Hepatocyte (in vitro differentiated cells): ENCODE measurements around the gene RBBP4. TPM values are rescaled to one million over a fixed set of nuclear protein-coding genes. Genes with fewer than 3 reads are reported as not detected.
A peak's percentile ranks its signal among the peaks of the same experiment; 100 is the strongest.

Experiments used
- DNase-seq: peaks from one replicate; pipeline ENCODE4 v3.0.0-alpha.2; 2016; ENCODE audit warnings: low spot score
- H2AFZ ChIP-seq: fragments of 200-600 bp; sonication (generic); 2 replicates; pipeline ENCODE4 v1.6.0; 2016; ENCODE audit warnings: antibody characterized with exemption, mild to moderate bottlenecking
- H3K27ac ChIP-seq: fragments of 200-600 bp; sonication (generic); 2 replicates; pipeline ENCODE4 v1.5.1; 2016; ENCODE audit warnings: mild to moderate bottlenecking
- H3K27me3 ChIP-seq: fragments of 200-600 bp; sonication (generic); 2 replicates; pipeline ENCODE4 v1.6.1; 2016
- H3K36me3 ChIP-seq: fragments of 200-600 bp; sonication (generic); replicated peaks from 2 replicates; pipeline ENCODE4 v1.5.1; 2016; ENCODE audit warnings: low read depth; ENCODE audit not compliant: insufficient read depth
- H3K4me1 ChIP-seq: fragments of 200-600 bp; sonication (generic); 2 replicates; pipeline ENCODE4 v1.5.1; 2016; ENCODE audit warnings: mild to moderate bottlenecking, moderate library complexity; ENCODE audit not compliant: insufficient read depth
- H3K4me2 ChIP-seq: fragments of 200-600 bp; sonication (generic); 2 replicates; pipeline ENCODE4 v1.6.0; 2016
- H3K4me3 ChIP-seq: fragments of 200-600 bp; sonication (generic); 2 replicates; pipeline ENCODE4 v1.5.1; 2016; ENCODE audit warnings: mild to moderate bottlenecking
- H3K79me2 ChIP-seq: fragments of 200-600 bp; sonication (generic); 2 replicates; pipeline ENCODE4 v1.6.0; 2017; ENCODE audit warnings: mild to moderate bottlenecking
- H3K9me2 ChIP-seq: fragments of 200-600 bp; sonication (generic); replicated peaks from 2 replicates; pipeline ENCODE4 v1.6.0; 2017; ENCODE audit warnings: mild to moderate bottlenecking; ENCODE audit not compliant: insufficient read depth
- H3K9me3 ChIP-seq: fragments of 200-600 bp; sonication (generic); 2 replicates; pipeline ENCODE4 v1.5.1; 2016; ENCODE audit warnings: low read depth, mild to moderate bottlenecking
- H4K20me1 ChIP-seq: fragments of 200-600 bp; sonication (generic); 2 replicates; pipeline ENCODE4 v1.6.0; 2016; ENCODE audit warnings: mild to moderate bottlenecking; ENCODE audit not compliant: insufficient read depth, poor library complexity, severe bottlenecking
- EZH2 ChIP-seq: fragments of 200-600 bp; sonication (generic); IDR thresholded peaks from 2 replicates; pipeline ENCODE4 v1.6.1; 2016; ENCODE audit warnings: antibody characterized with exemption, mild to moderate bottlenecking, borderline replicate concordance
- EZH2phosphoT487 ChIP-seq: fragments of 200-600 bp; sonication (generic); IDR thresholded peaks from one replicate; pipeline ENCODE4 v1.6.1; 2018; ENCODE audit warnings: antibody characterized with exemption, mild to moderate bottlenecking, low read depth, moderate library complexity; ENCODE audit not compliant: unreplicated experiment, severe bottlenecking
- WGBS: methylation state at CpG from one replicate; pipeline ENCODE4 v1.1.6; 2016; ENCODE audit warnings: low lambda C conversion rate; ENCODE audit errors: missing lambda C conversion rate; 5-methylcytosine and 5-hydroxymethylcytosine counted together
- polyA plus RNA-seq: library from polyadenylated mRNA; unstranded; fragments of >200 nt; fragmentation: Nextera tagmentation; extraction: Ambion mirVana; gene quantifications from 2 replicates; pipeline ENCODE4 v1.2.1, GENCODE V29; 2016
- total RNA-seq: library from RNA; depleted of rRNA; stranded (reverse); fragments of >200 nt; gene quantifications from 2 replicates; pipeline ENCODE4 v1.2.3, GENCODE V29; 2014
- TF ChIP-seq, protein P1 (sequence below): fragments of 200-600 bp; sonication (generic); IDR thresholded peaks from 2 replicates; pipeline ENCODE4 v1.5.1; 2016; ENCODE audit warnings: antibody characterized with exemption, mild to moderate bottlenecking; ENCODE audit not compliant: poor library complexity

RBBP4 gene
- total and polyA plus RNA-seq, 2 experiments from 2014 or later = 139 to 177 TPM

DNA sequence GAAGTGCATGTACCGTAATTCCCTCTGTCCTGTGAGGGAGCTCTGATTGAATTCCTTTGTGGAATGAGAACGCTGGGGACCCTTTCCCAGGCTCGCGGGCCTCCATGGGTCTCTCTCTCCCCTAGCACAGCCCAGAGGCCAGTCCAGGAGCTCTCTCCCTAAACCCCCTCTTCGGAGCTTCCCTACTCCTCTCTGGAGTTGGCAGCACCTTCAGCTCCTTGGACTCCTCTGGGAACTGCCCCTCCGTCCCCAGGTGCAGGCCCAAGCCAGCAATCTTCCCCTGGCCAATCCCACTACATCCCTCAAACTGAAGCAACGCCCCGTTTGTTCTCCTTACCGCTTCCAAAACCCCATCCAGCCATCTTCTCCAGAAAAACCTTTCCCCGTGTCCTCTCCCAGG, 62.1 kb downstream of the RBBP4 start:
- no peaks in the 10 kb centered on the region for H4K20me1 ChIP-seq
- no peak overlapping the region for H2AFZ ChIP-seq
- no peak for DNase-seq
- H3K4me1 ChIP-seq = peaks cover 18% of the 10 kb centered on the region
- WGBS = 89% methylated on average over 10 of the region's 10 CpGs
- H3K36me3 ChIP-seq = no peaks in the 10 kb centered on the region
- H3K79me2 ChIP-seq = no peaks in the 10 kb centered on the region
- no peak for TF ChIP-seq EZH2phosphoT487
- TF ChIP-seq, protein P1, sequence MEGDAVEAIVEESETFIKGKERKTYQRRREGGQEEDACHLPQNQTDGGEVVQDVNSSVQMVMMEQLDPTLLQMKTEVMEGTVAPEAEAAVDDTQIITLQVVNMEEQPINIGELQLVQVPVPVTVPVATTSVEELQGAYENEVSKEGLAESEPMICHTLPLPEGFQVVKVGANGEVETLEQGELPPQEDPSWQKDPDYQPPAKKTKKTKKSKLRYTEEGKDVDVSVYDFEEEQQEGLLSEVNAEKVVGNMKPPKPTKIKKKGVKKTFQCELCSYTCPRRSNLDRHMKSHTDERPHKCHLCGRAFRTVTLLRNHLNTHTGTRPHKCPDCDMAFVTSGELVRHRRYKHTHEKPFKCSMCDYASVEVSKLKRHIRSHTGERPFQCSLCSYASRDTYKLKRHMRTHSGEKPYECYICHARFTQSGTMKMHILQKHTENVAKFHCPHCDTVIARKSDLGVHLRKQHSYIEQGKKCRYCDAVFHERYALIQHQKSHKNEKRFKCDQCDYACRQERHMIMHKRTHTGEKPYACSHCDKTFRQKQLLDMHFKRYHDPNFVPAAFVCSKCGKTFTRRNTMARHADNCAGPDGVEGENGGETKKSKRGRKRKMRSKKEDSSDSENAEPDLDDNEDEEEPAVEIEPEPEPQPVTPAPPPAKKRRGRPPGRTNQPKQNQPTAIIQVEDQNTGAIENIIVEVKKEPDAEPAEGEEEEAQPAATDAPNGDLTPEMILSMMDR = no peak
- TF ChIP-seq EZH2 = no peak
- H3K4me2 ChIP-seq = no peak overlapping the region
- no peak overlapping the region for H3K4me3 ChIP-seq
- no peaks in the 10 kb centered on the region for H3K27me3 ChIP-seq
- no peak overlapping the region for H3K27ac ChIP-seq
- H3K9me3 ChIP-seq = no peaks in the 10 kb centered on the region
- no peaks in the 10 kb centered on the region for H3K9me2 ChIP-seq

DNA sequence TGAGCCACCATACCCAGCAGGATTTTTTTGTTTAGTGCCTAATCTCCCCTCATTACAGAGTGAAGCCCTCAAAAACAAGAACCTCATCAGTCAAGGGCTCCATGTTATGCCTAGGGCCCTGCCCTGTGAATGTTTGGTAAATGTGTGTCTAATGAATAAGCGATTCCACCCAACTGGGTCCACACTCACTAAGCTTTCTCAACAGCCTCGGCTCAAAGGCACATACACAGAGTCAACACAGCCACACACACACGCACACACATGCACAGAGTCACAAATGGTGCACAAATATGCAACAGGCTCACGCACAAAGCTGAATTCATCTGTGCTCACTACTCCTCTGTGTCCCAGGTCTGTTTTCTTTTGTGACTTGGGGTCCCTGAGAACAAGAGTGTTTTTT, 63.3 kb downstream of the RBBP4 start:
- 69% methylated on average over 4 of the region's 4 CpGs for WGBS

DNA sequence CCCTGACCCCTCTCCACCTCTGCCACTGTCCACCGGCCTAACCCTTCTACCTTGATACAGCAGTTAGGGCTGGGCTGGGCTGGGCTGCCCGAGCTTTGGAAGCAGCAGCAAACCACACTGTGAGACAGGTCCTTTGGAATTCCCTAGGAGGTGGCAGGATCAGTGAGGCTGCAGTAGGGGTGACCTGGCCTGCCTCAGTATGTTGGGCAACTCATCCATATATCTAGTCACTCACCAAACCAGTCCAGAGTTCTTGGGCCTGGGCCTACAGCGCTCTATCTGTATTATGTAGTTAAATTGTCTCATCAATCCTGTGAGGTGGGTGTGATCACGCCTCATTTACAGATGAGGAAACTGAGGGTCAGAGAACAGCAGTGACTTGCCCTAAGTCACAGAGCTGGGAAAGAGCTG, 64.9 kb downstream of the RBBP4 start:
- H3K9me3 ChIP-seq = no peaks in the 10 kb centered on the region
- no peak overlapping the region for H3K4me3 ChIP-seq
- H3K27ac ChIP-seq = peak overlapping the region; percentile 86
- H4K20me1 ChIP-seq = no peaks in the 10 kb centered on the region
- H3K27me3 ChIP-seq = no peaks in the 10 kb centered on the region
- H2AFZ ChIP-seq = no peak overlapping the region
- TF ChIP-seq EZH2phosphoT487 (no peak), EZH2 (no peak)
- TF ChIP-seq, protein P1 = no peak
- no peaks in the 10 kb centered on the region for H3K9me2 ChIP-seq
- no peak for DNase-seq
- 78% methylated on average over 4 of the region's 4 CpGs for WGBS
- H3K4me1 ChIP-seq = peaks cover 18% of the 10 kb centered on the region
- no peaks in the 10 kb centered on the region for H3K36me3 ChIP-seq
- H3K4me2 ChIP-seq = no peak overlapping the region
- H3K79me2 ChIP-seq = no peaks in the 10 kb centered on the region

More for the DNA sequence above, 63.3 kb downstream of the RBBP4 start:
- Histone ChIP-seq H3K4me3 (no peak overlapping the region), H3K27ac (peak overlapping the region; percentile 60), H3K9me3 (no peaks in the 10 kb centered on the region), H2AFZ (no peak overlapping the region), H4K20me1 (no peaks in the 10 kb centered on the region), H3K36me3 (no peaks in the 10 kb centered on the region), H3K4me1 (peaks cover 18% of the 10 kb centered on the region), H3K4me2 (no peak overlapping the region), H3K27me3 (no peaks in the 10 kb centered on the region), H3K79me2 (no peaks in the 10 kb centered on the region), H3K9me2 (no peaks in the 10 kb centered on the region)
- peak; percentile 71 for DNase-seq
- no peak for TF ChIP-seq EZH2phosphoT487
- TF ChIP-seq, protein P1 = no peak
- no peak for TF ChIP-seq EZH2
